ENCODE measurements around the gene ANKFN1.

DNA sequence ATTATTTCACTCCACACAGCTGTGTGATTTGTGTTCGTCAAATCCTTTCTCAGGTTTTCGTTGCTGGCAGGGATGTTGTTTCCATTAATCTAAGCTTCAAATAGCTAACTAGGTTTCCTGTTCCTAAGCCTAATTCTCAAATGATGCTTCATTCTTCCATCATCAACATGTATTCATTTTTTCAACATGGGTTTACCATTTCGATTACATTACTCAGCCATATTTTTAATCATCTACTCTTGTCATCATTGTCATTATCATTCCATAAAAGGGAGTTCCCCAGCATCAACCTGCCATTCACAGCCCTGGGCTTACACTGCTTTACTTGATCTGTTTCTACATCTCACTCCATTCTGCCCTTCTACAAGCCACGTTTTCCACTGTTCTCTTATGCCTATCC lies 33.3 kb upstream of the ANKFN1 start:
- TF ChIP-seq GATA2 (IDR thresholded peaks at IDR 0.05; ENCODE audit: low read depth, low read length) (no peak), GATA3 (IDR thresholded peaks at IDR 0.05; ENCODE audit: low read depth, low read length) (no peak)

Data from SH-SY5Y (cell line).